Smooth muscle cell of trachea (primary cell): Measurements from ENCODE around the gene CHD5. TPM values are rescaled to one million over a fixed set of nuclear protein-coding genes. Genes with fewer than 3 reads are reported as not detected.

Source experiments
- total RNA-seq: library from RNA; depleted of rRNA; stranded (reverse); fragments of >200 nt; gene quantifications from 2 replicates; pipeline ENCODE4 v1.2.1, GENCODE V29; 2014

The CHD5 gene
- total RNA-seq, result under 0.01 and 0.15 TPM in 2 replicates

GRCh38 chr1:6180268-6180706, at the start of gene CHD5:
CHD5 (minus strand) TSS chr1:6180321; CDS start chr1:6180023, 298 bp downstream.

GRCh38 chr1:6205849-6206519, 25.9 kb upstream of the CHD5 start, which contains the start of gene RNF207:
RNF207 (plus strand) TSS chr1:6206119; CDS start chr1:6206536, 417 bp downstream.

DNA sequence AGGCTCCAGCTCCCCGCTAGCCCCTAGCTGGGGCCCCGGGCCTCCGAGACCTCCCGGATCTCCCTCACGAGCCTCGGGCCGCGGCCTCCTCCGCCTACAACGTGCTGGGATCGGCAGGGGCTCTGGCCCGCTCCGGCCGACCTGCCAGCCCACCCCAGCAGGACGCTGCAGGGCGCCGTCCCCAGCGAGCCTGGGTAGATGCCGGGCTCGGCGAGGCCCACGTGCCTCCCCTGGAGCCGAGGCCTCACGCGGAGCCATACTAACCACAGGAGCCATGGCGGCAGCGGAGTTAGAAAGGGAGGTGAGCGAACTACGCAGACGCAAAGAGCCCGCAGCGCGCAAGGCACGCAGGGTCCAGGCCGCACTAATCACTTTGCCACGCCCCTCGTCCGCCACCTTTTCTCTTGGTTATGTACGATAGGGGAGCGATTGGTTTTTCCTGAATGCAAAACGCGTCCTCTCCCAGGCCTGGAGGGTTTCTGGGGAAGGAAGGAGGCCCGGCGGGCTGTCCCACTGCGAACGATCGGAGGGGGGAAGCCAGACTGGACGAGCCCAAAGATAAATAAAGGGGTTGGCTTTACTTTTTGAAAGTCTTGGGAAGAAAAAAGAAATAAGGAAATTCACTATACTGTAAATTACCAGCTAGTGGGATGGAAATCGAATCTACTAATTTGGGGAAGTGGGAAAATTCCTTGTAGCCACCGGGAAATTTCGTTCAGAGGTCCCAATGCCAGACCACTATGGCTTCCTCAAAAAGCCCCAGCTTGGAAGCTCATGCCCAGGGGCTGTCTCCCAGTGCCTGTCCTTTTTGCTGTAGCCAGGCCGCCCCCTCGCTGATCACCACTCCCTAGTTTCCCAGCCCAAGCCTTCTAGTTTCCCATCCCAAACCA, 19.4 kb upstream of the CHD5 start, which contains the start of gene RPL22:
Gene RPL22, minus strand, starts transcription at position 298 of the 890 bp plus-strand sequence. Its CDS starts 22 bp downstream, at position 276.

Other genes starting within 250 kb of the CHD5 start
- gene NPHP4, start 187.9 kb downstream of the CHD5 start, total RNA-seq, result 6.0 and 7.6 TPM in 2 replicates
- gene KCNAB2, start 134.4 kb downstream of the CHD5 start, total RNA-seq, result 3.3 and 5.5 TPM in 2 replicates
- 130 and 139 TPM in 2 replicates for gene RPL22, start 19.3 kb upstream of the CHD5 start, total RNA-seq
- 6.8 and 17.5 TPM in 2 replicates for gene RNF207, start 25.8 kb upstream of the CHD5 start, total RNA-seq
- gene ICMT, start 55.6 kb upstream of the CHD5 start, total RNA-seq, result 86.5 and 89.5 TPM in 2 replicates
- gene HES3, start 63.9 kb upstream of the CHD5 start, total RNA-seq, result not detected in 2 replicates
- 6.4 and 26.5 TPM in 2 replicates for gene GPR153, start 80.8 kb upstream of the CHD5 start, total RNA-seq
- gene ACOT7, start 213.4 kb upstream of the CHD5 start, total RNA-seq, result 31.8 and 37.4 TPM in 2 replicates
- 0.15 and 1.3 TPM in 2 replicates for gene HES2, start 239.6 kb upstream of the CHD5 start, total RNA-seq
- gene ESPN, start 244.5 kb upstream of the CHD5 start, total RNA-seq, result under 0.01 and 0.44 TPM in 2 replicates